Measurements from ENCODE around the gene C16orf74.

Gene C16orf74

DNA sequence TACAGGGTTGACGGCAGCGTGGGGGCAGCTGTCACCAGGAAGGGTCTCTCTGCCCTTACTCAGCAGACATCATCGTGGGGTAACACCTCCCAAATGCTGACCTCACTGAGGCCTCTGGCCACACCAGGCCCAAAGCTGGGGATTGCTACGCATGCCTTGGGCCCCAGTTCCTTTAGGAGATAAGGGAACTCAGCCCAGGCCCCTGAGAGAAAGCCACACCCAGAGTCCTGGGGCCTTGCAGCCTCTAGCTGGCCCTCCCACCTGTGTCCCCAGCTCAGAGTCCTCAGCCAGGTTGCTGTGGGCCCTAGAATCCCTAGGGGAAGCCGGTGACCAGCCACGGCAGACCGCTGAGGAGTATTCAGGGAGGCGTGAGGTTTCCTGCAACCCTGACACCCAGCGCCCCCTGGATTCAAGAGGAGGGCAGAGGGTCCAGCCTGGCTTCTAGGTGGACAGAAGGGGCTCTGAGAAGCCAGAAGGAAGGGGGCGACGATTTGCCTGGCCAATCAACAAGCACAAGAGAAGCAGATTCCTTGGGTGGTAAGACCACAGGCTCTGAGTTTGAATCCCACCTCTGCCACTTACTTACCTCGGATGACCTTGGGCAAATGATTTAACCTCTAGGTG, 51.8 kb downstream of the C16orf74 start:
- no peaks in the 10 kb centered on the region for H3K4me1 Mint-ChIP-seq
- no peaks in the 10 kb centered on the region for H3K9me3 Mint-ChIP-seq
- H3K36me3 Mint-ChIP-seq (ENCODE audit: low read depth): no peaks in the 10 kb centered on the region
- DNase-seq: peak; percentile 28
- H3K4me3 Mint-ChIP-seq: no peak overlapping the region
- H3K27ac Mint-ChIP-seq: no peak overlapping the region
- H3K27me3 Mint-ChIP-seq (ENCODE audit: low read depth, poor library complexity): peaks cover 50% of the 10 kb centered on the region
- TF ChIP-seq, protein P1, sequence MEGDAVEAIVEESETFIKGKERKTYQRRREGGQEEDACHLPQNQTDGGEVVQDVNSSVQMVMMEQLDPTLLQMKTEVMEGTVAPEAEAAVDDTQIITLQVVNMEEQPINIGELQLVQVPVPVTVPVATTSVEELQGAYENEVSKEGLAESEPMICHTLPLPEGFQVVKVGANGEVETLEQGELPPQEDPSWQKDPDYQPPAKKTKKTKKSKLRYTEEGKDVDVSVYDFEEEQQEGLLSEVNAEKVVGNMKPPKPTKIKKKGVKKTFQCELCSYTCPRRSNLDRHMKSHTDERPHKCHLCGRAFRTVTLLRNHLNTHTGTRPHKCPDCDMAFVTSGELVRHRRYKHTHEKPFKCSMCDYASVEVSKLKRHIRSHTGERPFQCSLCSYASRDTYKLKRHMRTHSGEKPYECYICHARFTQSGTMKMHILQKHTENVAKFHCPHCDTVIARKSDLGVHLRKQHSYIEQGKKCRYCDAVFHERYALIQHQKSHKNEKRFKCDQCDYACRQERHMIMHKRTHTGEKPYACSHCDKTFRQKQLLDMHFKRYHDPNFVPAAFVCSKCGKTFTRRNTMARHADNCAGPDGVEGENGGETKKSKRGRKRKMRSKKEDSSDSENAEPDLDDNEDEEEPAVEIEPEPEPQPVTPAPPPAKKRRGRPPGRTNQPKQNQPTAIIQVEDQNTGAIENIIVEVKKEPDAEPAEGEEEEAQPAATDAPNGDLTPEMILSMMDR (IDR thresholded peaks at IDR 0.05): no peak

DNA sequence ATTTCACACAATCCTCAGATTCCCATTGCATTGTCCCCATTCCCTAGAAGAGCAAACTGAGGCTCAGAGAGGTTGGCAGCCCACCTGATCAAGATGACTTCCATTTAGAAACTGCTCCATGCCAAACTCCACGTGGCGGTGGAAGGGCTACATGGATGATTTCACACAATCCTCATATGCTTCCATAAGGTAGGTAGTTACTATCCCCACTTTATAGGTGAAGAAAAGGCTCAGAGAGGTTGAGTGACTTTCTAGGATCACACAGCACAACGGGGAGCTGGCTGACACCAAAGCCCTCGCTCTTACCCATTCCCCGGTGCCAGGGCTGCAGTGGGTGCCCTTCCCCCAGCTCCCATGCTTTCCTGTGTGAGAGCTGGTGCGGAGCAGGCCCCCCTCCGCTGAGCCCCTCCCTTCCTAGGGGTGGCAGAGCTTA, 52.4 kb downstream of the C16orf74 start:
- TF ChIP-seq, protein P1 (IDR thresholded peaks at IDR 0.05): no peak
- no peaks in the 10 kb centered on the region for H3K4me1 Mint-ChIP-seq
- no peaks in the 10 kb centered on the region for H3K36me3 Mint-ChIP-seq (ENCODE audit: low read depth)
- H3K4me3 Mint-ChIP-seq: no peak overlapping the region
- peaks cover 53% of the 10 kb centered on the region for H3K27me3 Mint-ChIP-seq (ENCODE audit: low read depth, poor library complexity)
- H3K27ac Mint-ChIP-seq: no peak overlapping the region
- no peaks in the 10 kb centered on the region for H3K9me3 Mint-ChIP-seq
- DNase-seq: no peak

DNA sequence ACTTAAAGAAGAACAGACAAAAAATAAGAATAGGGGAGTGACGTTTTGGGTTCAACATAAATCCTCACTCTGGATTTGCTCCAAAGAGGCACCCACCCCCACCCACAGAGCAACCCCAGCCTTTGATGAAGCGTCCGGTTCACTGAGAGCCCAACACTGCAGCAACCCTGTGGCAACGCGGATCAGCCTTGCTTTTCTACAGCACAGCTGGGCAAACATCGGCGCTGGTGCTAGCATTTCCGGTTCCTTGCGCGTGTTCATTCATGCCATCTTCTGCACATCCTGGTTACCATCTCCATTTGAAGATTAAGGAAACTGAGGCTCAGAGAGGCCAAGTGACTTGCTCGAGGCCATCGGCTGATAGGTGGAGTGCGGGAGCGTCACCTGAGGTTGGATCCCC, 53.5 kb downstream of the C16orf74 start:
- Mint-ChIP-seq H3K4me1 (no peaks in the 10 kb centered on the region), H3K9me3 (no peaks in the 10 kb centered on the region), H3K4me3 (no peak overlapping the region), H3K27me3 (ENCODE audit: low read depth, poor library complexity) (peaks cover 45% of the 10 kb centered on the region), H3K27ac (no peak overlapping the region), H3K36me3 (ENCODE audit: low read depth) (no peaks in the 10 kb centered on the region)
- no peak for DNase-seq
- TF ChIP-seq, protein P1 (IDR thresholded peaks at IDR 0.05): no peak

DNA sequence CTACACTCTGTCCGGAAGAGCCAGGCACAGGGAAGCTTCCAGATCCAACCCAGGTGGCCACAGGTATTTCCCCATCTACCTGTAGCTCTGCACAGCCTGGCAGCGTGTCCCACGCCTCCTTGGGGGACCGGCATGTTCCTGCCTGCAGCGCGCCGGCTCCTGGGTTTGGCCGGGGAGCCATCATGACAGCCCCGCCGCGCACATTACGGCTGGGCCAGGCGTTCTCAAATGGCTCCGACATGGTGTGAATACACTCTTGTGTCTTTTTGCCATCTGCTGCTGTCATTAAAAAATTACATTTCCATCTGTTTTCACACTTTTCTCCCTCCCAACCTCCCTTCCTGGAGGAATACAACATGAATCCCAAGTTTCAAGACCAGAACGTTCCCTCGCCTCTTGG, 54.1 kb downstream of the C16orf74 start:
- Mint-ChIP-seq H3K27me3 (ENCODE audit: low read depth, poor library complexity) (peaks cover 47% of the 10 kb centered on the region), H3K4me3 (no peak overlapping the region), H3K36me3 (ENCODE audit: low read depth) (no peaks in the 10 kb centered on the region)

DNA sequence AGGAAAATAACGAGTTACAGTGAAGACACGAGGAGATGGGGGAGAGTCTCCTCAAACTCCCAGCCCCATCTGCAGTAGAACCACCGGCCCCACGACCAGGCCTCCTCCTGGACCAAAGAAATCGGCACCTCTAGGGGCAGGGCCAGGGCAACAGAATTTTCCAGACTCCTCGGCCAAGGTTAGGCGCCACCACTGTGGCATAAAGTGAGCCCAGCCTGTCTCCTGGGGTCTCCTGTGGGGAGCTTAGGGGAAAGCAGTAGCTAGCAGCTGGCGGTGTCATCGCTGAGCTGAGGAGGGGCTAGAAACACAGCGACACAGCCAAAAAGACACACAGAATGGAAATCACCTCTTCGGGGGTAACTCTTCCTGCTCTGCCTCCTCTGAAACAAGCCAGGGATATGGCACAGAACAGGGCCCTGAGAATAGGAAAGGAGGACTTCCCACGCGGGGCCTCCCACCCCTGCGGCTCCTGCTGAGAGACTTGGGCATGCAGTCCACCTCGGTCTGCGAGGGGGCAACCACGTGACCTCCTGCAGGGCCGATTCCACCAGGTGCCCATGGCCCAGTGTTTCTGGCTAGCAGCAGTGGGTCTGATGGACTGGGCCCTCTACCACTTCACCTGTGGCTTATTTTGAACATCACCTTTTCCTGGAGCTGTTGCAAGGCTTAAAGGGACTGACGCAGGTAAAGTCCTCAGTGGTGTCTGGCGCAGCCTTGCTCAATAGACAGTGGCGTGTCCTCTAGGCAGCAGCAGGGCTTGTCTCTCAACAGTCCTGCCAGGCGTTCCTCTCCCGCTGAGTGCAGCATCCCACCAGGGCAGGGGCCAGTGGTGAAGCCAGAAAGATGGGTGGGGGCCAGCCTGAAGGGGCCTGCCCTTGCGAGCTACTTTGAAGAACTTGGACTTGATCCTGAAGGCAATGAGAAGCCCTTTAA, 55.4 kb downstream of the C16orf74 start:
- H3K4me3 Mint-ChIP-seq: no peak overlapping the region
- no peak overlapping the region for H3K27ac Mint-ChIP-seq

More for the DNA sequence above, 54.1 kb downstream of the C16orf74 start:
- no peak for DNase-seq
- Mint-ChIP-seq H3K4me1 (no peaks in the 10 kb centered on the region), H3K9me3 (no peaks in the 10 kb centered on the region), H3K27ac (no peak overlapping the region)
- TF ChIP-seq, protein P1 (IDR thresholded peaks at IDR 0.05): no peak

More for the DNA sequence above, 55.4 kb downstream of the C16orf74 start:
- H3K9me3 Mint-ChIP-seq: no peaks in the 10 kb centered on the region
- H3K36me3 Mint-ChIP-seq (ENCODE audit: low read depth): no peaks in the 10 kb centered on the region
- TF ChIP-seq, protein P1 (IDR thresholded peaks at IDR 0.05): no peak
- H3K4me1 Mint-ChIP-seq: no peaks in the 10 kb centered on the region
- DNase-seq: no peak
- H3K27me3 Mint-ChIP-seq (ENCODE audit: low read depth, poor library complexity): peaks cover 52% of the 10 kb centered on the region

Measured in nephron progenitor cell (in vitro differentiated cells).